PC-9 (cell line): Measurements from ENCODE around the gene DLG4.
"Not testable (repeated sequence)": the region's sequence is repeated elsewhere in the genome, so short reads cannot be mapped to it uniquely, and the experiment has no call there.

ENCODE experiments used
- EZH2 ChIP-seq: fragments of 200-600 bp; sonication (generic); IDR thresholded peaks from 2 replicates; pipeline ENCODE4 v1.8.0; 2017; ENCODE audit warnings: antibody characterized with exemption, low read depth
- TF ChIP-seq, protein P1 (sequence below): fragments of 200-600 bp; sonication (generic); conservative IDR thresholded peaks from 2 replicates; pipeline ENCODE4 v1.6.1; 2017; ENCODE audit warnings: mixed run types, antibody characterized with exemption, mild to moderate bottlenecking, moderate library complexity

GRCh38 chr17:7158424-7158823 lies 61.2 kb downstream of the DLG4 start:
- not testable (repeated sequence) for TF ChIP-seq EZH2
- TF ChIP-seq, protein P1, sequence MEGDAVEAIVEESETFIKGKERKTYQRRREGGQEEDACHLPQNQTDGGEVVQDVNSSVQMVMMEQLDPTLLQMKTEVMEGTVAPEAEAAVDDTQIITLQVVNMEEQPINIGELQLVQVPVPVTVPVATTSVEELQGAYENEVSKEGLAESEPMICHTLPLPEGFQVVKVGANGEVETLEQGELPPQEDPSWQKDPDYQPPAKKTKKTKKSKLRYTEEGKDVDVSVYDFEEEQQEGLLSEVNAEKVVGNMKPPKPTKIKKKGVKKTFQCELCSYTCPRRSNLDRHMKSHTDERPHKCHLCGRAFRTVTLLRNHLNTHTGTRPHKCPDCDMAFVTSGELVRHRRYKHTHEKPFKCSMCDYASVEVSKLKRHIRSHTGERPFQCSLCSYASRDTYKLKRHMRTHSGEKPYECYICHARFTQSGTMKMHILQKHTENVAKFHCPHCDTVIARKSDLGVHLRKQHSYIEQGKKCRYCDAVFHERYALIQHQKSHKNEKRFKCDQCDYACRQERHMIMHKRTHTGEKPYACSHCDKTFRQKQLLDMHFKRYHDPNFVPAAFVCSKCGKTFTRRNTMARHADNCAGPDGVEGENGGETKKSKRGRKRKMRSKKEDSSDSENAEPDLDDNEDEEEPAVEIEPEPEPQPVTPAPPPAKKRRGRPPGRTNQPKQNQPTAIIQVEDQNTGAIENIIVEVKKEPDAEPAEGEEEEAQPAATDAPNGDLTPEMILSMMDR, result not testable (repeated sequence)
